Cerebellar cortex (tissue), 1 donor: Measurements from ENCODE around the gene FAR1.
A peak's percentile ranks its signal among the peaks of the same experiment; 100 is the strongest.

Experiments
- DNase-seq: peaks from one replicate; pipeline ENCODE4 v3.0.0-alpha.2; 2015; ENCODE audit warnings: low spot score

FAR1 gene

DNA sequence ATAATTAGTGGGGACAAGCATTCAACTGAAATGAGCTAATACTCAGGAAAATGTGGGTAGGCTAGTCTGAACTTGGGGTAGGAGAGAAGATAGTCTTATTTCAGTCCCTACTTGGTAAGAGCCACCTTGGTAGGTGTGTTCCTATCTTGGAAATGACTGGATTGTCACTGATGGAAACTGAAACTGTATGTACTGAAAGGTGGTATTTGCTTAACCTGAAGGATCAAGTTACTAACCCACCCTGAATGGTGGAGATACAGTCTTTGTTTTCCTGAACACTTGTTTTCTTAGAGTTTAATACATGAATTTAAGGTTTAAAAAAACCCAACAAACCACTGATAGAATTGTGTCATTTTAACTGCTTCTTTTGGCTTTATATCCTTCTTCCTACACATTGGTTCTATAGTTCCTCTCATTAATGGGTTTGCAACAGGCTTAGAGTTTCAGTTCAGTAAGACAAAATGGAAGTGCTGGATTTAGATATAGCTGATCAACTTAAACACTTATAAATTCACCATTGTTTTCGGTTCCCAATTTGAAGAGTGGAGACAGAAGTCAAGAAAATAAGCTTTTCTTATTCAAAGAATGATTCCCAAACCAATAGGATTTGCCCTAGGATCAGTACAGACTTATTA is 4.2 kb downstream of the FAR1 start:
- no peak for DNase-seq

DNA sequence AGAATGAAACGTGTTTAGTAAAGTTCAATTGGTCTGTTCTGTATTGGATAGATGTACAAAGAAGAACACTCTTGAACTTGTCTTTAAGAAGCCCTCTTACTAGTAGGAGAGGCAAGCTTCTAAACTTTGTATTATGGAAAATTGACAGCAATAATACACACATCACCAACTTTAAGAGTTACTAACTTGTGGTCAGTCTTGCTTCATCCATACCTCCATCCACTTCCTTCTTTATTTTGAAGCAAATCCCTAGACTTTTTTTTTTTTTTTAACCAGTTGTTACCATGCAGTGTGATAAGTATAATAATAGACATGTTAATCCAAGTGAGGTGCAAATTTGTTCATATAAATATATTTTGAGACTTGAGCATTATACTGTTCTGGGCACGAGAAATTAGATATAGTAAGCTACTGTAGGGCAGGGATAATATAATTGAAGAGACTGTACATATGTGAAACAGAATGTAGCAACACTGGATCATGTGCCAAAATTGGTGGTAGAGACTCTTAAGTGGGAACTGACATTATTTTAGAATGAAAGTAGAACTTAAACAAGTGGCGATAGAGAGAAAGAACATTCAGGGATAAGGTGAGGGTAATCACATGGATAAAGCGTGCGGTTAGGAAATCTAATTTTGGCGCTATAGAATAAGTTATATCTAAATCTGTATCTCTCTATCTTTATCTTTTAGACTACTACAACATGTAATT is 6.5 kb downstream of the FAR1 start:
- DNase-seq, result no peak

DNA sequence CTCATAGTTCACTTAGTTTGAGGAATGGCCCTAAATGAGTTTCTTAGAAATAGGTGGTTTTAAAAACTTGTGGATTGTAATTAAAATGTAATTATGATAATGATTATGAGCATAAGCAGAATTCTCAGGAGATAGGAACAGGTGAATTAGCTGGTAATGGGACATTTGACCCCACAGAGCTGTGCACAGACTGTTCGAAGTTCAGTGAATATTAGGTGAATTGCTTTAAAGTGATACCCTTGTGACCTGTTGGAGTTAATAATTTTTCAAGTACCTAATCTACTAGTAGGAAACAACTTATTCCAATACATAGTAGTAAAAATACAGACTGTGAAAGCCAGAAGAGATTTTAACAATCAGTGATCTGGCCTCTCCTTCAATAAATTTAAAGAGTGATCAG is 8.1 kb downstream of the FAR1 start:
- DNase-seq, result no peak

DNA sequence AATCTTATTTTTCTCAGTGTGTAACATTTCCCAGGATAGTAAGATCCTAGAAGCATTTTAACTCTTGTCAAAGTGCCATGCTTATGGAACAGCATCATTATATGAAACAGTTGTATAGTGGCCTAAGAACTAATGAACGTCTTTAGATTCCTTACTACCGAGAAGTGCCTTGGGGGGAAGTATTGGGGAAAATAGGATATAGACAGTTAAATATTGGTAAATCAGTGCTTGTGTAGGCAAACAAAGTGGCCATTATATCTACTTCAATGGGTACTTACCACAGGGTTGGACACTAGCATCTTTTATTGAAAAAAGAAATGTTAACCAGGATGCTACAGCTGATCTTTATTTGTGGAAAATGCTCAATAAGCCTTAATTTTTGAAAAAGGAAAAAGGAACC is 11.3 kb downstream of the FAR1 start:
- DNase-seq, result no peak

DNA sequence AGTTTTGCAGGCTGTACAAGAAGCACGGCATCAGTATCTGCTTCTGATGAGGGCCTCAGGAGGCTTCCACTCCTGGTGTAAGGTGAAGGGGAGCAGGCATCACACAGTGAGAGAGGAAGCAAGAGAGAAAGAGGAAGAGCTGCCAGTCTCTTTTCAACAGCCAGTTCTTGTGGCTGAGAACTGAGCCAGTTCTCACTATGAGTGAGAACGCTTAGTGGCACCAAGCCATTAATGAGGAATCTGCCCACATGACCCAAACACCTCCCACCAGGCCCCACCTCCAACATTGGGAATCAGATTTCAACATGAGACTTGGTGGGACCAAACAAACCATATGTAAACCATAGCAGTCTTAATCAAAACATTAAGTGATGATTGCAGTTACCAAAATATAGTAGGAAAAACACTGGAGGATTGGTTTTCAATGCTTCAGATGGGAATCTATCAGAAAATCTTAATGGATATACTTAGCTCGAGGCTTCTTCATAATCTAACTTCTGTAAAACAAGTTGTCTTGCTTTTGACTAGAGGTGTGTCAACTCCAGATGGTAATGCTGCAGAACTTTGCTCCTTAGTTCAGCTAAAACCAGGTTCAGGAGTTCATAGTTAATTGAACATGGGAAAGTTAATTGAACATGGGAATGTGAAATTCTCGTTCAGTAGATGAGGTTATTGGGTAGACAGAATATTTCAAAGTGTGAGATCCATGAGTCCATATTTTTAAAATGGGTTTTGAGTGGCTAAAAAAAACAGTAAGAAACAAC is 12.2 kb downstream of the FAR1 start:
- no peak for DNase-seq

DNA sequence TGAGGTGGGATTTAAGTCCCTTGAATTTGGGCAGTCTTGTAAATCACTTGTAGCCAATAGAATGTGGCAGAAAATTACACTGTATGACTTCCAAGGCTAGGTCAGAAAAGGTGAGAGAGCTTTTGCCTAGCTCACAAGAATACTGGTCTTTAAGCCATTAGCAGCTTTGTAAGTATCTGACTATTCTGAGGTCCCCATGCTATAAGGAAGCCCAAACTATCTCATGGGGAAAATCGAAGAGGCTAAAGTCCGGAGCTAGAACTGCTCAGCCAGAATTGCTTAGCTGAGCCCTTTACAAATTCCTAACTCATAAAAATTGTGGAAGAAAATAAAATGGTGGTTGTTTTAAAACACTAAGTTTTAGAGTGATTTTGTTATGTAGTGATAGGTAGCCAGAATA is 13.0 kb downstream of the FAR1 start:
- DNase-seq, result no peak

DNA sequence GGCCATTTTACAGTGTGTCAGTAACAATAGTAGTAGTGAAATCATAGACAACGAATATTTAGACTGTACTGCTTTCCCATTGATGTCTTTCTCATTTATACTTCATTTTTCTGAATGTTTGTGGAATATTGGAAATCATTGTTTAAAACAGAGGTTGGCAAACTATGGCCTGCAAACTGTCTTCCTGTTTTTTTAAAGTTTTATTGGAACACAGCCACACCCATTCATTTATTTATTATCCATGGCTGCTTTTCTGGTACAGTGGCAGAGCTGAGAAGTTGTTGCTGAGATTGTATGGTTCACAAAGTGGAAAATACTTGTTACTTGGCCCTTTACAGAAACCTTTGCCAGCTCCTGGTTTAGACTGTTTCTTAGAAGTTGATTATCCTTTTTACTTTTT is 13.7 kb downstream of the FAR1 start:
- DNase-seq, result no peak

DNA sequence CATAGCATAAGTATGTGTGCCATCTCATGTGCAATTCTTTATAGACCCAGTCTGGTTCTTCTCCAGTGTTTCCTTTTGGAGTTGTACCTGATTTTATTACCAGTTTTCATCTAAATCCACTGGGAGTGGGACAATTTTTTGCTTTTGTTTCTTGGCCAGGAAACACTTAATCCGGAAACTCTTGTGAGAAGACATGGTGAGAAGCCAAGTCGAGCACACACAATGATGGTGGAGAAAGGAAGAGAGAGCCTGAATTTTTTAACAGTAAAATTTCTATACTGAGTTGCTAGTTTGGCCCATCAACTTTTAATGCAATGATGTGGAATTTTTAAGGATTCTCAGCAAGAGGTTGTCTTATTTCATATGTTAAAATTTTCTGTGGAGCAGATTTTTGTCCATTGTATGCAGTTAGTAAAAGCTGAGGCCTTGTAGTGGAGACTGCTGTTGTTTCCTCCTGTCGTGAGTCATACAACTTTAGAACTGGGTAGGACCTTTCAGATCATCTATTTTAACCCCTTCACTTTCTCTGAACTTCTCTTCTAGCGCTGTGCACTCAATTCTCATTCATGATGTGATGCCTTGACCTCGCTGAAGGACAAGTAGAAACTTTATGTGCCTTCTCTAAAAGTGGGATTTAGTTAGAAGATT is 17.1 kb downstream of the FAR1 start:
- DNase-seq, result peak; percentile 36

DNA sequence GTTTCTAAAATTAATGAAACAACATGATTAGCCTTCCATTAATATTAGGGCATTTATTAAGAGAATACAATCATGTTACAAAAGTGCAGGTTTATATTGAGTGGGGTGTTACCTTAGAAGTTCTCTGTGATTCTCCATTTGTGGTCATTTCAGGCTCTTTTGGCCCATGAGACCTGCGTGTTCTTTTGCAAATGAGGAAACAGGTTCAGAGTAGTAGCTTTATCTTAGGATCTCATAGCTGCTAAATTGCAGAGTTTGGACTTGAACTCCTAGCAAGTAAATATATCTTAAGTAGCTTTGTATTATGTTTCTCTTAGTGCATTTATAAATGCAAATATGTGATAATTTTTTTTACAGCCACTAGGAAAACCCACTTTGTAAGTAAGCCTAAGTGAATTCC is 18.3 kb downstream of the FAR1 start:
- DNase-seq, result no peak

DNA sequence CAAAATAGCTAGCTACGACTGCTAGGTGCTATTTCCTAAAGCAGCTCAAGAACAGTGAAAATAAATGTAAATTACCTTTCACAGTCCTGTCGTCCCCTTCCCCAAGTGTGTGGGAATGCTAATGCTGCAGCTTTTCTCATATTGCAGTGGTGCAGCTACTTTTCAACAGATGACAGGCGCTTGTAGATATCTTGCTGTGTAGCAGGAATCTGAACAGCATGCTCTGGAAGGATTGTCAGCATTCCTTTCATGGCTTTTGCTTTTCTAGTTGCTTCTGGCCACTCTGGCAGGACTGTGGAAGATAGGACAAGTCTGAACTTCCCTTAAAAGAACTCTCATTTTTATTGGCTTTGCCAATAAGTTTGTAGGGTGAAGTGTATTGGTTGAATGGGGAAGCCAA is 18.8 kb downstream of the FAR1 start:
- no peak for DNase-seq

DNA sequence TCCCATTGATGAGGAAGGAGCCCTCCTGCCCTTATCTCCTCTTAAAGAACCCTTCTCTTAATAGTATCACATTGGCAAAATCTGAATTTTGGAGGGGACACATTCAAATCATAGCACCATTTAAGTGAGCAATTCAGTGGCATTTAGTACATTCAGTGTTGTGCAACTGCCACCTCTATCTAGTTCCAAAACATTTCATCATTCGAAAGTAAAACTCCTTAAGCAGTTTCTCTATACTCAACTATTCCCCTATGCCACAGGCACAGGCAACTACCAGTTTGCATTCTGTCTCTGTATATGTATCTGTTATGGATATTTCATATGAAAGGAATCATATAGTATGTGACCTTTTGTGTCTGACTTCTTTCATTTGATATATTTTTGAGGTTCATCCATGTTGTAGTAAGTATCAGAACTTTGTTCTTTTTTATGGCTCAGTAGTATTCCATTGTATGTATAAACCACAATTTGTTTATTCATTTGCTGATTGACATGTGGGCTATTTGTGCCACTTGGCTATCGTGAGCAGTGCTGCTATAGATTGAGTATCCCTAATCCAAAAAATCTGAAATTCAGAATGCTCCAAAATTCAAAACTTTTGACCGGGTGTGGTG is 22.9 kb downstream of the FAR1 start:
- no peak for DNase-seq

DNA sequence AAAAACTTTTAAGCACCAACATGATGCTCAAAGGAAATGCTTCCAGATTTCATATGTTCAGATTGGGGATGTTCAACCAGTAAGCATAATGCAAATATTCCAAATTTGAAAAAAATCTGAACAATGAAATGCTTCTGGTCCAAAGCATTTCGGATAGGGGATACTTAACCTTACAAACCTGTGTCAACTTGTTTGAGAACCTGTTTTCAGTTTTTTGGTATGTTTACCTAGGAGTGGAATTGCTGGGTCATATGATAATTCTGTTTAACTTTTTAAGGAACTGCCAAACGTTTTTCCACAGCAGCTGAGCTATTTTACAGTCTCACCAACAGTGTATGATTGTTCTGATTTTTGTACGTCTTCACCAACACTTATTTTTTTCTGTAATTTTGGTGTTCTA is 23.7 kb downstream of the FAR1 start:
- DNase-seq, result no peak

DNA sequence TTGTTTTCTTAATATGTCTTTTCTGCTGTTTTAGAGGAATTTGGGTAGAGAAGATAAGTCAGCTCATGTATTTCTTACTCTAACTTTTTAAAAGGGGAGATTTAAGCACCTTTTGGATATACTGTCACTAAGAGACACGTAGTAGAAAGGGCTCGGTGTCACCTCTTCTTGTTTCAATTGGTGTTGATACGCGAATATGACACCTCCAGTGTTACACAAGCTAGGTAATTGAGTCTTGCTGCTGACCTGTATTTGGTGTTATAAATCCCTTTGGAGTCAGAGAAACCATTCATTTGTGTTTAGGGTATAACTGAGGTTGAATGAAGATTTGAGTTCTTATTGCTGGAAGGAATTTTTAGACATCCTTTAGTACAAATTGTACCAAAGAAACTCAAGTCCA is 25.6 kb downstream of the FAR1 start:
- DNase-seq, result no peak

DNA sequence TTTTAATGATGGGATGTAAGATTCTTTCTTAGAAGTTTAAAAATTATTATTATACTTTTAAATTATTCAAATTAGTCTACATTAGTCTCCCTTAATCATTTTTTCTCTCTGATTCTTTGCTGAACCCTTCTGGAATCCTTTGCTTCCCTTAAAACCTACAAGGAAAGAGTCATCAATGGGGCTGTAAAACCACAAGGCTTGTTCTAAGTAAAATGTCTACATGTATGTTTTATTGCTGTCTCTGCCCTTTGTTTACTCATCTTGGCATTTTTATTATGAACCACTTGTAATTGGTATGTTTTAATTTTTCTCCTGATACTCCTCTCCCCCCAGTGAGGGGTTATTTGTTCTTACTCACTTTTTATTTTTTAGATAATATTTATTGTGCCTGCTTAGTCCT is 27.4 kb downstream of the FAR1 start:
- no peak for DNase-seq

DNA sequence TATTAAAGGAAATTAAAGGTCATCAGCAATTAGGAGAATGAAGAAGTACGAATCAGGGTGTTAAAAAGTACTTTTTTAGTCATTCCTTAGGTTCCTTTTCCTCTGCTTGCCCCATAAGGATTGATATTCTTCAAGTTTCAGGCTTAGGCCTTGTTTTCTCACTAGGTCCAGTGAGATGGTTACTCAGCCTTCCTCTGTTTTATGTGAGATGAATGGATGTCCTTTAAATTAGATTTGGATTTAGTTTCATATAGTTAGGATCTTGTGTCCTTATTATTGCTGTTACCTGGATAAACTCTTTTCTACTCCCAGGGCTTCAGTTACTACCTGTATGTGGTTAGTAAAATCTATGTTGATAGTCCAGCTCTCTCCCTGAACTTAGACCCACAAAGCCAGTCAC is 29.2 kb downstream of the FAR1 start:
- DNase-seq, result no peak

DNA sequence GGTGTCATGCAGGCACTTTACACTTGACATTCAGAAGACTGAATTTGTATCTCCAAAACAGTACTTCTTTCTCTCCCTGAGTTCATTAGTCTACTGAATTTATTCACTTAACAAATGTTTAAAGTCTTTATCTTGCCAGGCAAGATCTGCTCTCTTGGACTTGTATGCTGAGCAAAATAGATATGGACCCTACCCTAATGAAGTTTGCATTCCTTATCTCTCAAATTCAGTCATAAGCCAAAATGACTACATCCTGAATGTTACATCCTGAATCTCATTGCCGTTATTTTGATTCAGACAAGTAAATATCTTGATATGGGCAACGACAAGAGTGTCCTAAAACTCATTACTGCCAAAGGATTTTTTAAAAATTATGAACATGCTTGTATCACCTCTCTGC is 29.7 kb downstream of the FAR1 start:
- no peak for DNase-seq

DNA sequence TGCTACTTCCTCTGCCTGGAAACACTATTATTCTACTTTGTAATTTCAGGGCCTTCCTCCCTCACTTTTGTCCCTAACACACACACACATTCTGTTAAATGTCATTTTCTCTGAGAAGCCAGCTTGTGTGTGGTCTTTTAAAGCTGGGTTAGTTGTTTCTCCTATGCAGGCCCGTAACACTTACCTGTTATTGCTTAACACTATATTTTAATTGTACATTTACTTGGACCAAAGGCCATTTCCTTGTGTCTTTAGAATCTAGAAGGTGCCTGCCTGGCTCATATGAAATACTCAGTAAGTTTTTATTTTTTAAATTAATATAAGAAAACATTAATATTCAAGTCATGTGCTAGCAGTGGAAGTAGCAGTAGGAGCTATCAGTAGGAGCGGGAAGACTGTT is 30.6 kb downstream of the FAR1 start:
- DNase-seq, result no peak

DNA sequence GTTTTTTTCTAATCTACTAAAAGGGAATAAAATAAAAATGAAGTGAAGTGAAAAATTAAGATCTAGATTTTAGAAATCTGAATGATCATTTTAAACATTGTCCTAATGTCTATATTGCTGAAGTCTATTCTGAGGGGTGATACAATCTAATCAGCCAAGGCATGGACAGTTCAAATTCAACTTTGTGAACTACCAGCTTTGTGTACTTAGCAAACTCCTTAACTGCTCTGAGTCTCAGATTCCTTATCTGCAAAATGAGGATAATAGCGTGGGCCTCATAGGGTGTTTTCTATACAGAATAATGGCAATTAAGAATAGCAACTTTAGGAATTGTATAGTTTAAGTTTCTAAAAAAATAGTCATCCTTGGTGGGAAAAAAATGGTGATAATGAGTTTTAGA is 31.4 kb downstream of the FAR1 start:
- no peak for DNase-seq

DNA sequence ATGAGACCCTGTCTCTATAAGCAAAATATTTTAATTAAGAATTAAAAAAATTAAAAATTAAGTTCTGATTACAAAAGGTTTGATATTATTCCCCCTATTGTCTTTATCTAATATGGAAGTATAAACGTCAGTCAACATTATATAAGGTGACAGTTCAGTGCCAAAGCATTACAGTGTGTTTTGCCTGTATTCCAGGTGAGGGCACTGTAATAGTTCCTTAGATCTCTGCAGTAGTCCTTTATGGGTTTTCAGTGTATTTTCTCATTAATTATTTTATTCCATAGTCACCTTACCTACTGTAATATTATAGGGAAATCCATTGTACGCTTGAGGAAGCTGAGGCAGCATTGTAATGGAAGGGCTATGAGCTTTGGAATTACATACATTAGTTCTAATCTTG is 33.0 kb downstream of the FAR1 start:
- DNase-seq, result no peak

DNA sequence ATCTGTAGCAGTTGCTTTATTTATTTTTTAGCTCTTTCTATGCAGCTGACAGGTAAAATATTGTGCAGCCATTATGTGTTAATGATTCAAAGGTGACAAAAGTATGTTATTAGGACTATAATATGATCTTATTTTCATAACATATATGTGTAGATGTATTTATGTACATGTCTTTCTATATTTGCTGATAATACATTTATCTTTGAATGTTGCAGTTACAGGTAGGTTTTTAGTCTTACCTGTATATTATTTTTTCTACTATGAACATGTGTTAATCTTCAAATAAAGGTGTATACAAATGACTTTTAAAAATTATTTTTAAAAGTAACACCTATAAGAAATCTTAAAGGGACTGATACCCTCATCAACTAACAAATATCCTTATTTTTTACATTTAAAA is 33.6 kb downstream of the FAR1 start:
- DNase-seq, result no peak

DNA sequence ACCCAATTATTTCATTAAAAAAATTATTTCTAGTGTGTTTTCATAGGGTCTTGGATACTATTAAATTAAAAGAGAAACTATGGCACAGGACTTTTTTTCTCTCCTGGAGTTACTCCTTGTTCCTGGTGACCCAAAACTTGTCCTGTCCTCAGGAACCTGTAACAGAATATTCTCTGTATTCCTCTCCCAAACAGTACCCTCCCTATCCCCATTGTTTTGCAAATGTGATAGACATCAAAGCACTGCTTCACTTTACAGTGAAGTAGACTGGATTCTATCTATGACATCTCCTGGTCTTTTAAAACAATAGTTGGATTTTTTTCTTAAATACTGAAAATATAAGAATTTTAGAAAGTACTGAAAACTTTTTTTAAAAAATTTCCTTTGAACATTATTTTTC is 37.2 kb downstream of the FAR1 start:
- DNase-seq, result no peak

DNA sequence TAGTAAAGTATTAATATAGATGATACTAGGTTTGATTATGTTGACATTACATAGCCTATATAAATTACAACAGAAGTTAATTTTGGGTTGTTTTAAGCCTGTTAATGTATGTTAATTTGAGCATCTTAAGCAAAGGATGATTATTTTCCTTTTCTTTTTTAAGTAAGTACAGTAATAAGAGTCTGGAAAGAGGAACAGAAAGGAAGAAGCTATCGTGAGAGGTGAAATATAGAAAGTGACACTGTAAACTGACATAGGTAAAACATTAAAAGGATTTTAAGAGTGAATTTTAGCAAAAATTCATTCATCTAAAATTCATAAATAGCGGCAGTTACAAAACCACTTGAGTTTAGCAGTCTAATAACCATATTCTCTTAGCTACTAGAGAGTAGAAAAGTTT is 45.5 kb downstream of the FAR1 start:
- DNase-seq, result no peak

DNA sequence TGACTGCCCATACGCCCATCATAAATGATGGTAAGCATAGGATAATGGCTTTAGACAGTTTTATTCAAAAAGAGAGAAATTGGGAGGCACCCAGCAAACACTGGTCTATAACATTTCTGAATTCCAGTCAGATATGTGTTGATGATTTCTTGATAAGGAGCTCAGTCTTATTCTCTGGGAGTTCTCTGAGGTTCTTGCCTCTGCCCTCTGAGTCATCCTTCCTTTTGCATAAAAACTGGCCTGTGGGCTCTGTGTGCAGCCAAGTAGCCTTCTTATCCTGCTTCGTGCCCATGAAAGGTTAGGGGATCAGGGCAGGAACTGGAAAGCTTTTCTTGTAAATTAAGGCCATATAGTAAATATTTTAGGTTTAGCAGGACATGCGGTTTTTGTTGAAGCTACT is 48.9 kb downstream of the FAR1 start:
- DNase-seq, result no peak
